Trophoblast cell (in vitro differentiated cells and primary cell): ENCODE measurements around the gene TACC3.

Experiments
- DNase-seq, 2 donors: peaks; one replicate each; pipeline ENCODE4 v3.0.0-alpha.2; 2016
- H2AFZ ChIP-seq: 2 replicates; pipeline ENCODE4 v1.6.1; 2013; ENCODE audit warnings: low read length, moderate library complexity, mild to moderate bottlenecking; ENCODE audit not compliant: insufficient read depth, poor library complexity
- H2AK5ac ChIP-seq: 2 replicates; pipeline ENCODE4 v1.6.1; 2013; ENCODE audit warnings: mild to moderate bottlenecking, low read length
- H2BK120ac ChIP-seq: 2 replicates; pipeline ENCODE4 v1.6.1; 2013; ENCODE audit warnings: low read length, mild to moderate bottlenecking, moderate library complexity; ENCODE audit not compliant: insufficient read depth, poor library complexity
- H2BK12ac ChIP-seq: 2 replicates; pipeline ENCODE4 v1.6.1; 2013; ENCODE audit warnings: mild to moderate bottlenecking, low read length, moderate library complexity
- H2BK5ac ChIP-seq: 2 replicates; pipeline ENCODE4 v1.6.1; 2013; ENCODE audit warnings: low read length, low read depth, moderate library complexity, mild to moderate bottlenecking; ENCODE audit not compliant: poor library complexity
- H3K14ac ChIP-seq: 2 replicates; pipeline ENCODE4 v1.6.1; 2013; ENCODE audit warnings: mild to moderate bottlenecking, low read length
- H3K18ac ChIP-seq: 2 replicates; pipeline ENCODE4 v1.6.1; 2013; ENCODE audit warnings: mild to moderate bottlenecking, low read length
- H3K23ac ChIP-seq: 2 replicates; pipeline ENCODE4 v1.6.1; 2013; ENCODE audit warnings: low read length
- H3K27ac ChIP-seq: 2 replicates; pipeline ENCODE4 v1.5.1; 2013; ENCODE audit warnings: low read depth, mild to moderate bottlenecking, inconsistent platforms, low read length, moderate library complexity
- H3K27me3 ChIP-seq: 2 replicates; pipeline ENCODE4 v1.6.1; 2013; ENCODE audit warnings: inconsistent platforms, mild to moderate bottlenecking, low read length, moderate library complexity; ENCODE audit not compliant: insufficient read depth
- H3K36me3 ChIP-seq, 2 experiments: 1 replicate in 1 of 2; 2 replicates in 1 of 2; pipeline ENCODE4 v1.6.1; 2013; ENCODE audit warnings: low read length in 2 of 2, mild to moderate bottlenecking in 2 of 2, moderate library complexity in 1 of 2; ENCODE audit not compliant: insufficient read depth in 2 of 2, control insufficient read depth in 1 of 2
- H3K4ac ChIP-seq: 2 replicates; pipeline ENCODE4 v1.6.1; 2013; ENCODE audit warnings: low read depth, mild to moderate bottlenecking, low read length, moderate library complexity
- H3K4me1 ChIP-seq, 2 experiments: 1 replicate in 1 of 2; 2 replicates in 1 of 2; pipeline ENCODE4 v1.6.1; 2013; ENCODE audit warnings: low read length in 2 of 2, mild to moderate bottlenecking in 2 of 2, moderate library complexity in 1 of 2; ENCODE audit not compliant: insufficient read depth in 2 of 2, control insufficient read depth in 1 of 2
- H3K4me2 ChIP-seq: 2 replicates; pipeline ENCODE4 v1.6.1; 2013; ENCODE audit warnings: inconsistent platforms, mild to moderate bottlenecking, low read length, moderate library complexity
- H3K4me3 ChIP-seq: 2 replicates; pipeline ENCODE4 v1.5.1; 2013; ENCODE audit warnings: mild to moderate bottlenecking, low read depth, low read length, inconsistent platforms
- H3K79me1 ChIP-seq: one replicate; pipeline ENCODE4 v1.6.1; 2013; ENCODE audit warnings: low read length
- H3K79me2 ChIP-seq: 2 replicates; pipeline ENCODE4 v1.6.1; 2013; ENCODE audit warnings: low read length, mild to moderate bottlenecking; ENCODE audit not compliant: control insufficient read depth, insufficient read depth, poor library complexity
- H3K9ac ChIP-seq: 2 replicates; pipeline ENCODE4 v1.6.1; 2013; ENCODE audit warnings: mild to moderate bottlenecking, low read length
- H3K9me3 ChIP-seq: 2 replicates; pipeline ENCODE4 v1.6.1; 2013; ENCODE audit warnings: low read depth, mild to moderate bottlenecking, control low read depth, inconsistent platforms, low read length; ENCODE audit not compliant: insufficient read depth
- H4K12ac ChIP-seq: 2 replicates; pipeline ENCODE4 v1.6.1; 2013; ENCODE audit warnings: low read depth, mild to moderate bottlenecking, low read length, moderate library complexity
- H4K8ac ChIP-seq: 2 replicates; pipeline ENCODE4 v1.6.1; 2013; ENCODE audit warnings: low read depth, mild to moderate bottlenecking, low read length, moderate library complexity
- H4K91ac ChIP-seq: one replicate; pipeline ENCODE4 v1.6.1; 2013; ENCODE audit warnings: low read depth, mild to moderate bottlenecking, low read length, moderate library complexity
- WGBS: extraction: QIAGEN DNeasy Blood & Tissue Kit; methylation state at CpG from one replicate; pipeline ENCODE4 v1.1.7; 2013; ENCODE audit warnings: missing lambda C conversion rate; ENCODE audit not compliant: insufficient read length, insufficient coverage; ENCODE audit errors: extremely low coverage; 5-methylcytosine and 5-hydroxymethylcytosine counted together

Gene TACC3

DNA sequence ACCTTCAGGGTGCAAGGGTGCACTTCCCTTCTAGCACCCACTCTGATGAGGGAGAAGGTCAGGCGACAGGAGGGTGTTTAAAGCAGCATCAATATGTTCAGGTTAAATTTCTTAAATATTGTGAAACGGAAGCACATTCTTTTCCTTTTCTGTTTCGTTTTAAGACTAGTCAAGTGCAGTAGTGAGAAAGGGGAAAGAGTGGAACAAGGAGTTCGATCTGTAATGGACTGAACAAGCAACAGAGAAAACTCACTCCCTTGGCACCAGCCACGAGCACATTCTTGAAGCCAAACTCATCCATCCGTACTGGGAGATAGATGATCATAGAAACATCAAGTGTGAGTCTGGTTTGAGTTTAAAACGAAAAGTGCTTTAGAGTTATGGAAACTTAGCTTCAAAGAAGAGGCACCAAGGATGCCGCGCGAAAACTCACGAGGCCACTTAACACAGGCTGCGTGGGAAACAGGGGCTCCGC is 38.0 kb upstream of the TACC3 start:
- Histone ChIP-seq H3K4me2 (peak overlapping the region; percentile 66), H2BK5ac (no peak overlapping the region), H3K4me1 (peaks cover 11% of the 10 kb centered on the region in 2 experiments), H2AFZ (peak overlapping the region; percentile 100), H4K12ac (no peak overlapping the region), H3K79me1 (peaks cover 7% of the 10 kb centered on the region), H4K91ac (no peak overlapping the region), H3K27me3 (peaks cover 6% of the 10 kb centered on the region), H4K8ac (no peak overlapping the region), H3K27ac (no peak overlapping the region), H3K9ac (no peak overlapping the region), H3K14ac (no peak overlapping the region), H2BK120ac (no peak overlapping the region), H3K23ac (no peak overlapping the region), H3K9me3 (no peaks in the 10 kb centered on the region), H3K4me3 (no peak overlapping the region), H3K18ac (no peak overlapping the region), H3K79me2 (no peaks in the 10 kb centered on the region), H3K4ac (no peak overlapping the region), H3K36me3 (no peaks in the 10 kb centered on the region), H2BK12ac (no peak overlapping the region), H2AK5ac (no peak overlapping the region)
- no CpG with 5 or more reads among the region's 13 CpGs for WGBS
- DNase-seq = peak; percentile 21 to 54

DNA sequence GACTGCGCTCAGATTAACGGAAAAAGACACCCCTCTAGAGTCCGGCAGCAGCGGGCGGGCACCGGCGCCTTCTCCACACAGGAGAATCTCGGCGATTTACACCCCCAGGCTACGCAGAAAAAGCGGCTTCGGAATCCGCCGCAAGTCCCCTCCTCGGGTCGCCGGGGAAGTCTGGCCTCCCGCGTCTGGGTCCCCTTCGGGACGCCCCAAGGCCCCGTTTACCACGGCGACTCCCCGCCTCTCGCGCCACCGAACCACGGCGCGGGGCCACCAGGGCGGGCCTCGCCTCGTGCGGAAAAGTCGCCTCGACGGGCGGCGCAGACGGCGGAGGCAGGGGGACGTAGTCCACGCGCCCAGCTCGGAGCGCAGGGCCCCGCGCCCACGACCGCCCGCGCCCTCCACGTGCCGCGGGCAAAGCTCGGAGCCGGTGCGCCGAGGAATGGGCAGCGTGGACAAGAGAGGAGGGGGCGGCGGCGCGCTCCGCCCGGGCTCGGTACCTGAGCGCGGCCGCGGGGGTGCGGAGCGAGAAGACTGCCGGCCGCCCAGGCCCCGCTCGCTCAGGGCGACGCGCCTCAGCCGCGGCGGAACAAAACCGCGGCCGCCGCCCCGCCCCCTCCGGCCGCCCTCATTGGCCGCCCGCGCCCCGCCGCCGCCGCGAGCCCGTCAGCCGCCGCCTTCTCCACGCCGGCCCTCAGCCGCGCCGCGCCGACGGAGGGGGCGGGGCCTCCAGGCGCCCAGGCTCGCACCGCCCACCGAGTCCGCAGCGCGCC is 37.4 kb upstream of the TACC3 start, which contains the start of gene FAM53A:
FAM53A (minus strand) TSS at position 578 of the 770 bp plus-strand sequence. CDS start 15,572 bp downstream, outside the sequence.
- Histone ChIP-seq H3K27ac (no peak within 1 kb of the TSS), H4K8ac (peak within 1 kb of the TSS; percentile 91), H3K4me3 (peak within 1 kb of the TSS; percentile 69), H3K4me2 (peak within 1 kb of the TSS; percentile 66), H3K79me1 (peaks cover 7% of the 10 kb centered on the region), H2AFZ (peak within 1 kb of the TSS; percentile 100), H3K9ac (no peak within 1 kb of the TSS), H3K4me1 (peaks cover 11% of the 10 kb centered on the region in 2 experiments), H2AK5ac (peak within 1 kb of the TSS; percentile 3), H3K9me3 (no peaks in the 10 kb centered on the region), H3K27me3 (peaks cover 6% of the 10 kb centered on the region), H4K12ac (peak within 1 kb of the TSS; percentile 84), H3K18ac (peak within 1 kb of the TSS; percentile 96), H3K36me3 (no peaks in the 10 kb centered on the region), H3K14ac (peak within 1 kb of the TSS; percentile 88), H3K23ac (no peak within 1 kb of the TSS), H3K79me2 (no peaks in the 10 kb centered on the region), H4K91ac (peak within 1 kb of the TSS; percentile 61), H2BK12ac (no peak within 1 kb of the TSS), H2BK120ac (peak within 1 kb of the TSS; percentile 79), H2BK5ac (no peak within 1 kb of the TSS), H3K4ac (no peak within 1 kb of the TSS)
- DNase-seq = peak; percentile 59 to 82
- WGBS = no CpG with 5 or more reads among the region's 118 CpGs

GRCh38 chr4:1684506-1685234 is 36.7 kb upstream of the TACC3 start:
- no peak overlapping the region for H3K4ac ChIP-seq
- H3K4me2 ChIP-seq = peak overlapping the region; percentile 66
- peaks cover 6% of the 10 kb centered on the region for H3K27me3 ChIP-seq
- no peak overlapping the region for H3K27ac ChIP-seq
- peak overlapping the region; percentile 3 for H2AK5ac ChIP-seq
- WGBS = no CpG with 5 or more reads among the region's 66 CpGs
- H4K12ac ChIP-seq = peak overlapping the region; percentile 6
- peak overlapping the region; percentile 81 for H3K18ac ChIP-seq
- no peaks in the 10 kb centered on the region for H3K9me3 ChIP-seq
- no peak overlapping the region for H3K9ac ChIP-seq
- DNase-seq = no peak
- H2AFZ ChIP-seq = peak overlapping the region; percentile 48
- no peaks in the 10 kb centered on the region for H3K36me3 ChIP-seq
- no peak overlapping the region for H3K23ac ChIP-seq
- peaks cover 7% of the 10 kb centered on the region for H3K79me1 ChIP-seq
- H2BK5ac ChIP-seq = no peak overlapping the region
- no peak overlapping the region for H2BK12ac ChIP-seq
- H3K14ac ChIP-seq = no peak overlapping the region
- peak overlapping the region; percentile 61 for H4K8ac ChIP-seq
- peak overlapping the region; percentile 39 for H4K91ac ChIP-seq
- H2BK120ac ChIP-seq = peak overlapping the region; percentile 58
- no peaks in the 10 kb centered on the region for H3K79me2 ChIP-seq
- H3K4me1 ChIP-seq = peaks cover 11% of the 10 kb centered on the region in 2 experiments
- H3K4me3 ChIP-seq = peak overlapping the region; percentile 69

DNA sequence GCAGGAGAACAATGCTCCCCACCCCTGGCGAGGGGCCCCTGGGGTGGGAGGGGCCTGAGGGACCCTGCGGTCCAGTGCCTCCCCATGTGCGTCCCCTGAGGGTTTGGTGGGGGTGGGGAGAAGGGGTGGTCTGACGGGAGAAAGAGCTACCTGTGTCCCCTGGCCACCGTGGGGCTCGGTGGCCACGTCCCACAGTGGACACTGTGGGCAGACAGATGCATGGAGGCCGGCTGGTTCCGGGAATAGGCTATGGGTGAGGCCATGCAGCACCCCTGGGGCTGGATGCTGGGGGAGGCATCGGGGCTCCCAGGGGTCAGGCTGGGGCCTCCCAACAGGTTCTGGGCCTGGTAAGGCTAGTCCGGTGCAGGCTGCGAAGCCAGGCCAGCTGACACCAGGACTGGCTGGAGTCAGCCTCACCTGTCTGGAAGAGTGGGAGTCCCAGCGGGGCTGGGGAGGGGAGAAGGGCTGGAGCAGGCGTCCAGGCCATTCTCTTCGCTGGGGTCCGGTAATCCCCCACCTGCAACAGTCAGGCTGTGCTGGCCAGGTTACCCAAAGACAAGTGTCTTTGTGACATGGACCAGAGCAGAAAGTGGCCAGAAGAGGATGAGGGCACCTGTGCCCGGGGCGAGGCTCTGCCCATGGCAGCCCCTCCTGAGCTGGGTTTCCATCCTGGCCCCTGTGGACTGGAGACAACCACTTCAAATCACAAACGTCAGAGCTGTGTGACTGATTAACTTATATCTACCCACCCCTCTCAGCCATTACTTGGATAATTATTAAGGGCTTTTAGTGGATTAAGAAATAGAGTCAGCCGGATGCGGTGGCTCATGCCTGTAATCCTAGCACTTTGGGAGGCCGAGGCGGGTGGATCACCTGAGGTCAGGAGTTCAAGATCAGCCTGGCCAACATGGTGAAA is 35.8 kb upstream of the TACC3 start:
- no peak overlapping the region for H2AFZ ChIP-seq
- no peak overlapping the region for H3K4me2 ChIP-seq
- H3K4ac ChIP-seq = no peak overlapping the region
- H3K79me1 ChIP-seq = peaks cover 7% of the 10 kb centered on the region
- no peak overlapping the region for H4K8ac ChIP-seq
- no peaks in the 10 kb centered on the region for H3K79me2 ChIP-seq
- H2AK5ac ChIP-seq = no peak overlapping the region
- no peak overlapping the region for H3K9ac ChIP-seq
- H3K36me3 ChIP-seq = peaks cover 0 to 4% of the 10 kb centered on the region in 2 experiments
- H2BK12ac ChIP-seq = no peak overlapping the region
- no peak overlapping the region for H3K27ac ChIP-seq
- no peak overlapping the region for H3K23ac ChIP-seq
- DNase-seq = no peak
- H2BK120ac ChIP-seq = no peak overlapping the region
- peaks cover 6% of the 10 kb centered on the region for H3K27me3 ChIP-seq
- H3K9me3 ChIP-seq = no peaks in the 10 kb centered on the region
- no peak overlapping the region for H2BK5ac ChIP-seq
- no peak overlapping the region for H3K4me3 ChIP-seq
- H3K14ac ChIP-seq = no peak overlapping the region
- H4K91ac ChIP-seq = no peak overlapping the region
- no peak overlapping the region for H3K18ac ChIP-seq
- no peak overlapping the region for H4K12ac ChIP-seq
- peaks cover 11% of the 10 kb centered on the region in 2 experiments for H3K4me1 ChIP-seq
- no CpG with 5 or more reads among the region's 23 CpGs for WGBS
